ENCODE results near the gene SPTLC2. TPM values are rescaled to one million over a fixed set of nuclear protein-coding genes. Genes with fewer than 3 reads are reported as not detected.

Gene SPTLC2
- total and polyA plus RNA-seq, 2 of the 8 experiments (the other 6 are each of a cell fraction or from before 2014, with no cell fraction given), result 8.9 to 35.1 TPM

- TF ChIP-seq CHD7 (IDR thresholded peaks at IDR 0.05; ENCODE audit: insufficient replicate concordance, low read length) (no peak), JUND (IDR thresholded peaks at IDR 0.05; ENCODE audit: low read length) (no peak), TAF1 (IDR thresholded peaks at IDR 0.05; ENCODE audit: low read depth, low read length) (no peak), RNF2 (IDR thresholded peaks at IDR 0.05; ENCODE audit: borderline replicate concordance, low read depth, low read length, missing control alignments, poor library complexity, severe bottlenecking) (no peak), POLR2AphosphoS5 (IDR thresholded peaks at IDR 0.05; ENCODE audit: low read depth, low read length) (no peak), RFX5 (IDR thresholded peaks at IDR 0.05; ENCODE audit: borderline replicate concordance, low read depth, low read length) (no peak), SIRT6 (IDR thresholded peaks at IDR 0.05; ENCODE audit: low read length) (no peak), CBX5 (IDR thresholded peaks at IDR 0.05; ENCODE audit: low read depth, low read length) (no peak), SIN3A (conservative IDR thresholded peaks at IDR 0.05 in 1 of 2, IDR thresholded peaks at IDR 0.05 in 1 of 2; ENCODE audit: low read depth in 1 of 2, low read length in 2 of 2) (no peak), YY1 (IDR thresholded peaks at IDR 0.05; ENCODE audit: low read depth, low read length) (no peak), CEBPB (IDR thresholded peaks at IDR 0.05; ENCODE audit: low read depth, low read length) (no peak), SP2 (IDR thresholded peaks at IDR 0.05; ENCODE audit: low read length) (no peak)
Measured at GRCh38 chr14:77559381-77559780, 57.1 kb downstream of the SPTLC2 start (continued).
